PFSK-1 (cell line): Measurements from ENCODE around the gene SLC35A3.

Experiments used
- POLR2AphosphoS5 ChIP-seq: IDR thresholded peaks from 2 replicates; pipeline ENCODE4 v1.6.1; 2012; ENCODE audit warnings: low read depth, mild to moderate bottlenecking, control low read depth, low read length, moderate library complexity
- REST ChIP-seq, 2 experiments: IDR thresholded peaks; 2 replicates each; pipeline versions ENCODE4 v1.6.1 to v1.8.0; 2011 to 2012; ENCODE audit warnings: low read depth in 2 of 2, low read length in 2 of 2, control low read depth in 1 of 2, inconsistent platforms in 1 of 2, mild to moderate bottlenecking in 1 of 2, moderate library complexity in 1 of 2; ENCODE audit not compliant: insufficient read depth in 1 of 2
- TAF1 ChIP-seq: IDR thresholded peaks from 2 replicates; pipeline ENCODE4 v1.6.1; 2012; ENCODE audit warnings: low read length, control low read depth, borderline replicate concordance; ENCODE audit not compliant: insufficient read depth

GRCh38 chr1:99994496-99994895 is 24.7 kb downstream of the SLC35A3 start:
- TF ChIP-seq TAF1 (no peak), REST (IDR thresholded peaks at IDR 0.05; ENCODE audit: insufficient read depth in 1 of 2, low read depth in 2 of 2, low read length in 2 of 2) (no peak), POLR2AphosphoS5 (no peak)
